HG03064 (cell line): ENCODE data around the gene RAPGEF1.
A peak's percentile ranks its signal among the peaks of the same experiment; 100 is the strongest.
"Not testable (repeated sequence)": the region's sequence is repeated elsewhere in the genome, so short reads cannot be mapped to it uniquely, and the experiment has no call there.

Source experiments
- ATAC-seq: cut with Tn5 transposase; IDR thresholded peaks from one replicate; pipeline ENCODE4 v1.9.1; 2021; ENCODE audit warnings: low read depth; ENCODE audit not compliant: unreplicated experiment

RAPGEF1 gene

GRCh38 chr9:131657940-131658339 is 81.9 kb downstream of the RAPGEF1 start:
- ATAC-seq = no peak

GRCh38 chr9:131657456-131657855 is 82.4 kb downstream of the RAPGEF1 start:
- ATAC-seq = no peak

- peak; percentile 22 for ATAC-seq
These were observed 82.9 kb downstream of the RAPGEF1 start for GRCh38 chr9:131657037-131657377.

- peak; percentile 64 for ATAC-seq
These were observed 83.4 kb downstream of the RAPGEF1 start for GRCh38 chr9:131656356-131657036.

GRCh38 chr9:131654369-131654768 is 85.5 kb downstream of the RAPGEF1 start:
- not testable (repeated sequence) for ATAC-seq

GRCh38 chr9:131651599-131651998 is 88.3 kb downstream of the RAPGEF1 start:
- ATAC-seq = no peak

- no peak for ATAC-seq
These were observed 88.7 kb downstream of the RAPGEF1 start for GRCh38 chr9:131651160-131651559.

GRCh38 chr9:131650254-131650653 is 89.6 kb downstream of the RAPGEF1 start:
- ATAC-seq = no peak

- ATAC-seq = no peak
These were observed 90.2 kb downstream of the RAPGEF1 start for GRCh38 chr9:131649646-131650045.

GRCh38 chr9:131645078-131645776 is 94.6 kb downstream of the RAPGEF1 start:
- peak; percentile 59 for ATAC-seq

- no peak for ATAC-seq
These were observed 97.3 kb downstream of the RAPGEF1 start for GRCh38 chr9:131642496-131643083.

- no peak for ATAC-seq
These were observed 98.0 kb downstream of the RAPGEF1 start for GRCh38 chr9:131641618-131642495.

GRCh38 chr9:131640438-131641137 is 99.3 kb downstream of the RAPGEF1 start:
- ATAC-seq = no peak

- no peak for ATAC-seq
These were observed 100.0 kb downstream of the RAPGEF1 start for GRCh38 chr9:131639769-131640437.

- no peak for ATAC-seq
These were observed 103.3 kb downstream of the RAPGEF1 start for GRCh38 chr9:131636593-131636992.

GRCh38 chr9:131635892-131636291 is 104.0 kb downstream of the RAPGEF1 start:
- no peak for ATAC-seq

GRCh38 chr9:131635285-131635684 is 104.6 kb downstream of the RAPGEF1 start:
- no peak for ATAC-seq

- no peak for ATAC-seq
These were observed 106.3 kb downstream of the RAPGEF1 start for GRCh38 chr9:131633491-131634031.

GRCh38 chr9:131631306-131631705 is 108.6 kb downstream of the RAPGEF1 start:
- no peak for ATAC-seq
